Hematopoietic multipotent progenitor cell treated with erythropoietin and hydrocortisone succinate and interleukin-3 and kit ligand, for 4 days (in vitro differentiated cells): ENCODE results near the gene NOX4.

ENCODE experiments used
- DNase-seq: peaks from one replicate; pipeline ENCODE4 v3.0.0-alpha.2; 2015

Gene NOX4

GRCh38 chr11:89490981-89491690 lies at the start of gene NOX4:
TSS of gene NOX4 (minus strand) at chr11:89491375. CDS start at chr11:89491246, 129 bp downstream.
- peak; percentile 0 for DNase-seq

GRCh38 chr11:89540826-89541225 lies 49.7 kb upstream of the NOX4 start:
- no peak for DNase-seq

DNA sequence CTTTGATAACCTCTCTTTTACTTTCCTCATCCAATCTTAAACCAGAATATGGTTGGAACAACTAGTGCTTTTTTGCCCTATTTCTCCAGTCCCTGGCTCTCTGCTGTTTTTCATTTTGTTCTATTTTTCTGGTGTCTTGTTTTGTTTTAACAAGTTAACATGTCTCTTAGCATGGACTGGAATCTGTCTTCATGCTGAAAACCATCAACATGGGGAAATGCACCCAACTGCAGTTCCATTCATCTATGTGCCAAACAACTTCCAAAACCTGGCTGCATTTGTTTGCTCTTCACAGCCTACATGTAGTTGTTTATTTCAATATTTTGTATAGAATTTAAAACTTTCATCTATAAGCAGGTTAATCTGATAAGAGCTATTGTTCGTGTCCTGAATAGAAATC lies 46.8 kb upstream of the NOX4 start:
- no peak for DNase-seq

GRCh38 chr11:89536926-89537325 lies 45.8 kb upstream of the NOX4 start:
- no peak for DNase-seq

DNA sequence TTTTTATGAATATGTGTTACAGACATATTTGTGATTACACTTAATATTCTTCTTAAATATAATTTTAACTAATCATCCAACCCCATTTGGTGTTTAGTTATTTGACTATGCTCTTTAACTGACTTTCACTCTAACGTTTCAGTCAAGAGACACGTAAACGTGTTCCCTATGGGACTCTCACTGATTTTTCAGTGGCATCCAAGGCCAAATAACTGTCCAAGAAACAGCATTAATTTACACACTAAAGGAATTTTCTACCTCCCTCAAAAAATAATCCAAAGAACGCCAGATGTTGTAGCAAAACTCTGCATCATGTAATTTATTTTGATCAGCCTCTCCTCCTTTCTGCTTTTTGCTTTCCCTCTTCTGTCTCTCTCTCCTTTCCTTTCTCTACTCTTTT lies 44.0 kb upstream of the NOX4 start:
- DNase-seq: no peak

GRCh38 chr11:89529626-89530380 lies 38.6 kb upstream of the NOX4 start:
- no peak for DNase-seq

- DNase-seq: no peak
These were observed 30.6 kb upstream of the NOX4 start for GRCh38 chr11:89521792-89522191.

DNA sequence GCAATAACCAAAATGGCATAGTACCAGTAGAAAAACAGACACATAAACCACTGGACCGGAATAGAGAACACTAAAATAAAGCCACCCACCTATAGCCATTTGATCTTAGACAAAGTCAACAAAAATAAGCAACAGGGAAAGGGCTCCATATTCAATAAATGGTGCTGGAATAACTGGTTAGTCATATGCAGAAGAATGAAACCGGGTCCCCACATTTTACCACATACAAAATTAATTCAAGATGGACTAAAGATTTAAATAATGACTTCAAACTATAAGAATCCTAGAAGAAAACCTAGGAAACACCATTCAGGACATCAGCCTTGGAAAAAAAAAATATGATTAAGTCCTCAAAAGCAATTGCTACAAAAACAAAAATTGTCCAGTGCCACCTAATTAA lies 30.1 kb upstream of the NOX4 start:
- DNase-seq: no peak

GRCh38 chr11:89516496-89516895 lies 25.3 kb upstream of the NOX4 start:
- no peak for DNase-seq

- DNase-seq: no peak
These were observed 17.4 kb upstream of the NOX4 start for GRCh38 chr11:89508544-89508943.

GRCh38 chr11:89504270-89504669 lies 13.1 kb upstream of the NOX4 start:
- no peak for DNase-seq

GRCh38 chr11:89503422-89503821 lies 12.2 kb upstream of the NOX4 start:
- no peak for DNase-seq

GRCh38 chr11:89502301-89502700 lies 11.1 kb upstream of the NOX4 start:
- DNase-seq: no peak

DNA sequence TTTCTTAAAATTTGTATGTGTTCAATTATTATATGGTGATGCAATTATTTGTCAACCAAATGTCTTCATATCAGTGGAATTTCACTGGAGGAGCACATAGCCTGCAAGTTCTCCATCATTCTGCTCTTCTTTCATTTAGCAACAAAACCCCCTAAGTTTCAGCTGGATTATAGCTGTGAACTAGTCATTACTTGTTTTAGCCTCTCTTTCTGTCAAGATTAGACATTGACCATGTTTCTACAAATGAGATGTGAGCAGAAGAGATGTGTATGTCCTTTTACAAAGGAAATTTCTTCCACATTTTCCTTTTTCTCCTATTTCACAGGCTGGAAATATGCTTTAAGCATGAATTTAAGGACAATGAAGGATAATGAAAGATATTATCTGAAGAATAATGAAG lies 9.2 kb upstream of the NOX4 start:
- DNase-seq: no peak

DNA sequence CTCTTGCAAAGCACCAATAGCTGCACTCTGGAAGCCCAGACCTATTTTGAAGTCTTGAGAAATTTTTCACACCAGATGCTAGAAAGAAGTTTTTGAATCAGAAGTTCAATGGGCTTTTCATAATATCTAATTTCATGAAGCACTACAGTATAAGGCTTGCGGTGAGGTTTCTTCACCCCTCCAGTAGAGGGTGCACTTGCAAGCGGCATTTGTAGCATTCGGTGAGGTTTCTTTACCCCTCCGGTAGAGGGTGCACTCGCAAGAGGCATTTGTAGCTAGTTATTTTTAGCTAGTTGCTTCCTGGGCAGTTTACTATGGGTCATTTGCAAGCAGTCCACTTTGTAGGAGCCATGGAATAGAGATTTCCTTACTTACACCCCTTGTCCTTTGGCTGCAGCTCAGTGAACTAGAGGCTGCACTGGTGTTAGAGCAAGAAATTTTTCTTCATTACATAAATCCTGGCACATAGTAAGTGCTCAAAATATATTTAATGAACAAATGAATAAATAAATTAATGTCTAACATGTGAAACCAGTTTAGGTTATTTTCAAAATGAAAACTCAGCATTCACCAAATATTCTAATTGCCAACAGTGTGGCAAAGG lies 7.8 kb upstream of the NOX4 start:
- peak; percentile 45 for DNase-seq

DNA sequence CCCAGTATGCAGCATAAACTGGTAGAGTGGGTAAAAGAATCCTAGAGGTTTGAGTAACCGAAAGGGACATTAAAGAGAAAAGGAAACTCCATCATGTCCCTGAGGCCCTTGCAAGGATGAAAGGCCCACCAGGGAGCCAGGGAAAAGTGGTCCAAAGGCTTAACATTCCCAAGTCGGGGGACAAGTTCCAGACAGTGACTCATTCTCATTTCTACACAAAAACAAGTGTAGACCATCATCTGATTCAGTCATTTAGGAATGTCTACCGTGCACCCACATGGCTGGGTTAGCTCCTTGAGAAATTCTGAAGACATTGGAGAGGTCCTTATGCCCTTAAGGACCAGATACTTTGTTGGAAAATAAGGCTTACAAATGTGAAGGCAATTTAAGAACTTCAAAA lies 4.8 kb upstream of the NOX4 start:
- no peak for DNase-seq

GRCh38 chr11:89493431-89493830 lies 2.3 kb upstream of the NOX4 start:
- no peak for DNase-seq

DNA sequence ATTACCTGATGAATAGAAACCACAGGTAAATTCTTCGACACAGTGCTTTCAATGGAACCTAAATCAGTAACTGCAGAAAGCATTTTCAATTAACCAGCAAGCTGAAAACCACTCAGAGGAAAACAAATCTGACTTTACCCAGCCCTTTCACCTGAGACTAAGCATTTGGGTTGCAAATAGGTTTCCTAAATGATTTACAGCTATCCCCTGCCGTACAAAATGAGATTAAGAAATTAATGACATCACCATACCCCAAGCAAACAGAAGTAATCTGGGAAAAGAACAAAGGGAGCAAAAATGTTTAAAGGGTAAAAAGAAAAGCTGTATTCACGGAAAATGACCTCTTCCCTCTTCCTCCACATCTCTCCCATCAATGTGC lies 584 bp downstream of the NOX4 start:
- DNase-seq: no peak

- DNase-seq: no peak
These were observed 1.2 kb downstream of the NOX4 start for GRCh38 chr11:89489930-89490329.

- DNase-seq: no peak
These were observed 4.2 kb downstream of the NOX4 start for GRCh38 chr11:89487016-89487415.

DNA sequence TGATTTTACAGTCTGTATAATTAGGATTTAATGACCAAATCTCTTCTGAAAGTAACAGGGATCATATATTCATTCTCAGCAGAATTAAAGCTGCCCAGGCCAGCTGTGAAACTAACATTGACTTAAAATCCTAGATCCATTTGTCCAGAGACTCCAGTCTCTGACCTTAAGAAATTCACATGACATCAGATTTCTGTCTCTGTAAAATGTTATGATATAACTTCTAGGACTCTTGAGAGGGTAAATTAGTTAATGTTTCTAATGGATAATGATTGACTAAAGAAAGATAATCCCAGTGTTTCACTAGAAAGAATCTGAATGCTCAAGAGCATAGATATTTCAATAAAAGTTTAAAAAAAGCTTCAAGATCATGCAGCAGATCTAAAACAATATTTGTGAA lies 6.3 kb downstream of the NOX4 start:
- no peak for DNase-seq

DNA sequence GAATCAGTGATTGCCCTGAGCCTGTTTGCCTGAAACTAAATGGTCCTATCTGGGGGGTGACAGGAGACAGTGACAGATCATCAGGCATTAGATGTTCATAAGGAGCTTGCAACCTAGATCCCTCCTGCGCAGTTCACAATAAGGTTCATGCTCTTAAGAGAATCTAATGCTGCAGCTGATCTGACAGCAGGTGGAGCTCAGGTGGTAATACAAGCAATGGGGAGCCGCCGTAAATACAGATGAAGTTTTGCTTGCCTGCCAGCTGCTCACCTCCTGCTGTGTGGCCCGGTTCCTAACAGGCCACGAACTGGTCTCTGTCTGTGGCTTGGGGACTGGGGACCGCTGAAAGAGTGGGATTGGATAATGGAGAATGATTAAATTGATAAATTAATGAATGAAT lies 14.0 kb downstream of the NOX4 start:
- DNase-seq: no peak

GRCh38 chr11:89463266-89463780 lies 27.9 kb downstream of the NOX4 start:
- DNase-seq: no peak

GRCh38 chr11:89458716-89459115 lies 32.5 kb downstream of the NOX4 start:
- DNase-seq: no peak
